H1 (cell line): Measurements from ENCODE around the gene NT5DC1. TPM values are rescaled to one million over a fixed set of nuclear protein-coding genes. Genes with fewer than 3 reads are reported as not detected.

Experiments used
- CTCF ChIA-PET: fragments of 300-600 bp; sonication (Branson Sonifier 250); formaldehyde crosslinking; loops from one replicate; lab custom pipeline; 2021; ENCODE audit not compliant: partially characterized antibody; lab: Charles Lee
- POLR2A ChIA-PET: fragments of 300-600 bp; sonication (Branson Sonifier 250); formaldehyde crosslinking; loops from one replicate; lab custom pipeline; 2021; ENCODE audit warnings: inconsistent platforms; ENCODE audit not compliant: partially characterized antibody; lab: Charles Lee
- DNase-seq, 2 experiments: peaks; one replicate each; pipeline versions ENCODE4 v3.0.0 to v3.0.0-alpha.2; 2010 to 2022; ENCODE audit warnings: low spot score in 2 of 2, low read depth in 1 of 2, mixed read lengths in 1 of 2
- FAIRE-seq: peaks from 2 replicates; lab custom pipeline; 2011; peaks lifted over from hg19 to GRCh38; lab: Jason Lieb, UNC
- H2AFZ ChIP-seq: 2 replicates; pipeline ENCODE4 v1.8.1; 2012; ENCODE audit warnings: low read length, inconsistent platforms
- H2AK5ac ChIP-seq: 2 replicates; pipeline ENCODE4 v1.6.1; 2013; ENCODE audit warnings: low read depth, low read length
- H2BK120ac ChIP-seq: replicated peaks from 2 replicates; pipeline ENCODE3; 2013; ENCODE audit warnings: low read depth, low read length, inconsistent platforms
- H2BK12ac ChIP-seq: 2 replicates; pipeline ENCODE4 v1.6.1; 2013; ENCODE audit warnings: low read depth, low read length
- H2BK15ac ChIP-seq: 2 replicates; pipeline ENCODE4 v1.6.1; 2013; ENCODE audit warnings: low read length
- H2BK20ac ChIP-seq: 2 replicates; pipeline ENCODE4 v1.6.1; 2013; ENCODE audit warnings: low read length
- H2BK5ac ChIP-seq: 2 replicates; pipeline ENCODE4 v1.6.1; 2013; ENCODE audit warnings: low read depth, low read length
- H3K14ac ChIP-seq: 2 replicates; pipeline ENCODE4 v1.6.1; 2013; ENCODE audit warnings: inconsistent platforms; ENCODE audit not compliant: insufficient read length
- H3K18ac ChIP-seq: 2 replicates; pipeline ENCODE4 v1.6.1; 2013; ENCODE audit warnings: low read length; ENCODE audit errors: extremely low read depth
- H3K23ac ChIP-seq: 2 replicates; pipeline ENCODE4 v1.6.1; 2013; ENCODE audit warnings: inconsistent platforms; ENCODE audit not compliant: insufficient read length
- H3K23me2 ChIP-seq: 2 replicates; pipeline ENCODE4 v1.6.1; 2013; ENCODE audit warnings: low read depth, low read length
- H3K27ac ChIP-seq: 2 replicates; pipeline ENCODE4 v1.6.1; 2011; ENCODE audit warnings: low read depth, low read length, inconsistent platforms
- H3K27me3 ChIP-seq, 4 experiments: replicated peaks in 1 of 4; 1 replicate in 1 of 4; 2 replicates in 3 of 4; pipeline versions ENCODE4 v1.6.1 to v1.8.1; 2011 to 2013; ENCODE audit warnings: low read length in 3 of 4, mild to moderate bottlenecking in 3 of 4, inconsistent platforms in 2 of 4, mixed read lengths in 2 of 4, moderate library complexity in 1 of 4; ENCODE audit not compliant: control insufficient read depth in 3 of 4, insufficient read depth in 3 of 4; ENCODE audit errors: extremely low read depth in 1 of 4
- H3K36me3 ChIP-seq, 4 experiments: 2 replicates each; pipeline versions ENCODE4 v1.6.1 to v1.8.1; 2011 to 2013; ENCODE audit warnings: mild to moderate bottlenecking in 4 of 4, low read length in 3 of 4, moderate library complexity in 2 of 4, control low read depth in 1 of 4, inconsistent platforms in 1 of 4; ENCODE audit not compliant: insufficient read depth in 4 of 4, control insufficient read depth in 2 of 4
- H3K4ac ChIP-seq: replicated peaks from 2 replicates; pipeline ENCODE3; 2013; ENCODE audit warnings: low read length, low read depth, mixed read lengths, inconsistent platforms; ENCODE audit not compliant: insufficient read length
- H3K4me1 ChIP-seq, 4 experiments: replicated peaks in 1 of 4; 1 replicate in 1 of 4; 2 replicates in 3 of 4; pipeline versions ENCODE4 v1.6.1 to v1.8.1; 2011 to 2013; ENCODE audit warnings: low read length in 3 of 4, inconsistent platforms in 2 of 4, mixed read lengths in 1 of 4; ENCODE audit not compliant: insufficient read depth in 4 of 4, control insufficient read depth in 3 of 4
- H3K4me2 ChIP-seq, 2 experiments: 2 replicates each; pipeline versions ENCODE4 v1.6.1 to v1.8.1; 2011 to 2013; ENCODE audit warnings: low read depth in 2 of 2, low read length in 2 of 2, control low read depth in 1 of 2, inconsistent platforms in 1 of 2, mild to moderate bottlenecking in 1 of 2; ENCODE audit not compliant: insufficient read depth in 1 of 2
- H3K4me3 ChIP-seq, 4 experiments: fragments of 200-600, 300-600 bp in 1 of 4; sonication (generic), shearing (Covaris generic), sonication (Bioruptor Twin) in 1 of 4; 2 replicates each; pipeline versions ENCODE4 v1.5.1 to v1.8.1; 2011 to 2016; ENCODE audit warnings: low read length in 4 of 4, low read depth in 3 of 4, control low read depth in 2 of 4, inconsistent platforms in 2 of 4, mild to moderate bottlenecking in 2 of 4, mixed read lengths in 1 of 4, moderate library complexity in 1 of 4; ENCODE audit not compliant: insufficient read depth in 2 of 4; ENCODE audit errors: extremely low read depth in 1 of 4
- H3K56ac ChIP-seq: replicated peaks from 2 replicates; pipeline ENCODE3; 2013; ENCODE audit warnings: low read depth, mild to moderate bottlenecking, mixed read lengths, low read length, inconsistent platforms; ENCODE audit not compliant: insufficient read length
- H3K79me1 ChIP-seq: 2 replicates; pipeline ENCODE4 v1.6.1; 2013; ENCODE audit warnings: low read depth, low read length, control low read depth
- H3K79me2 ChIP-seq, 2 experiments: 2 replicates each; pipeline versions ENCODE4 v1.6.1 to v1.8.1; 2012 to 2013; ENCODE audit warnings: low read length in 2 of 2, mild to moderate bottlenecking in 2 of 2, inconsistent platforms in 1 of 2; ENCODE audit not compliant: insufficient read depth in 2 of 2, control insufficient read depth in 1 of 2
- H3K9ac ChIP-seq, 4 experiments: replicated peaks in 1 of 4; 1 replicate in 1 of 4; 2 replicates in 3 of 4; pipeline versions ENCODE4 v1.6.1 to v1.8.1; 2011 to 2013; ENCODE audit warnings: low read depth in 3 of 4, low read length in 3 of 4, control low read depth in 2 of 4, mild to moderate bottlenecking in 2 of 4, moderate library complexity in 2 of 4, inconsistent platforms in 1 of 4; ENCODE audit errors: extremely low read depth in 1 of 4
- H3K9me3 ChIP-seq, 2 experiments: 2 replicates each; pipeline versions ENCODE4 v1.6.1 to v1.8.1; 2012 to 2013; ENCODE audit warnings: mild to moderate bottlenecking in 2 of 2, moderate library complexity in 2 of 2, control low read depth in 1 of 2, inconsistent platforms in 1 of 2, low read depth in 1 of 2, low read length in 1 of 2, mixed read lengths in 1 of 2; ENCODE audit not compliant: insufficient read depth in 2 of 2
- H4K20me1 ChIP-seq, 2 experiments: replicated peaks in 1 of 2; 2 replicates each; pipeline versions ENCODE3 to v1.8.1; 2011 to 2013; ENCODE audit warnings: inconsistent platforms in 2 of 2, low read length in 2 of 2, mild to moderate bottlenecking in 1 of 2; ENCODE audit not compliant: insufficient read depth in 2 of 2, control insufficient read depth in 1 of 2
- H4K5ac ChIP-seq: 2 replicates; pipeline ENCODE4 v1.6.1; 2013; ENCODE audit warnings: low read length, low read depth, mixed read lengths, inconsistent platforms; ENCODE audit not compliant: insufficient read length
- H4K8ac ChIP-seq: 2 replicates; pipeline ENCODE4 v1.8.0; 2013; ENCODE audit warnings: mild to moderate bottlenecking, moderate library complexity, low read length, inconsistent platforms; ENCODE audit not compliant: insufficient read depth; ENCODE audit errors: extremely low read depth
- H4K91ac ChIP-seq: replicated peaks from 2 replicates; pipeline ENCODE3; 2013; ENCODE audit warnings: low read length, mixed read lengths, inconsistent platforms; ENCODE audit not compliant: insufficient read length
- CHD2 ChIP-seq: IDR thresholded peaks from 2 replicates; pipeline ENCODE4 v1.6.1; 2012; ENCODE audit warnings: low read length, improper control_type of control experiment
- SRF ChIP-seq: IDR thresholded peaks from 2 replicates; pipeline ENCODE4 v1.6.1; 2011; ENCODE audit warnings: mild to moderate bottlenecking, low read depth, low read length, moderate library complexity
- WGBS, 2 experiments: shearing (Covaris generic) in 1 of 2; methylation state at CpG; one replicate each; pipeline versions ENCODE4 v1.1.6 to v1.1.7; 2013 to 2015; ENCODE audit warnings: low lambda C conversion rate in 2 of 2, mixed read lengths in 2 of 2, inconsistent platforms in 1 of 2, low coverage in 1 of 2, missing lambda C conversion rate in 1 of 2; ENCODE audit not compliant: insufficient replicate concordance in 2 of 2, insufficient coverage in 1 of 2, insufficient read length in 1 of 2; ENCODE audit errors: extremely low coverage in 1 of 2, missing lambda C conversion rate in 1 of 2; 5-methylcytosine and 5-hydroxymethylcytosine counted together
- polyA plus RNA-seq, 7 experiments: library from polyadenylated mRNA; depleted of rRNA in 3 of 7; stranded (reverse) in 5 of 7; unstranded in 2 of 7; fragments of >200 nt in 5 of 7; fragments of 200-250 nt in 2 of 7; gene quantifications; 1 replicate in 5 of 7; 2 replicates in 1 of 7; 4 replicates in 1 of 7; pipeline versions ENCODE4 v1.2.1 to v1.2.3, GENCODE V29; 2011 to 2013; ENCODE audit warnings: missing spikeins in 2 of 7, mixed read lengths in 2 of 7
- total RNA-seq: library from RNA; stranded (reverse); fragmentation: NEBNext Ultra II Directional; extraction: Animal tissue kit (Norgen Biotek cat#: 25700); gene quantifications from 2 replicates; pipeline ENCODE4 v1.2.1, GENCODE V29; 2021

The NT5DC1 gene
- total and polyA plus RNA-seq, 2 of the 8 experiments (the other 6 are each of a cell fraction or from before 2014, with no cell fraction given): 25.3 to 72.7 TPM

DNA sequence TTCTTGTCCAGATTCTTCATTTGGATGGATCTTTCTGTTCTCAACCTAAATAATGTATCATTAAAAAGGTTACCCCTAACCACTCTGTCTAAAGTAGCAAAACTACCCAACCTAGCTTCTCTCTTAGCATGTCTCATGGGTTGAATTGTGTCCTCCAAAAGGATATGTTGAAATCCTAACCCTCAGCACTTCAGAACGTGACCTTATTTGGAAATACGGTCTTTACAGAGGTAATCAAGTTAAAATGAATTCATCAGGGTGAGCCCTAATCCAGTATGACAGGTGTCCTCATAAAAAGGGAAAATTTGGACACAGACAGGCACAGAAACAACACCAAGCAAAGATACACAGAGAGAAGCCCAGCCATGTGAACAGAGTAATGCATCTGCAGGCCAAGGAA lies 33.9 kb upstream of the NT5DC1 start:
- DNase-seq (no peak), FAIRE-seq (no peak)
- no peaks in the 10 kb centered on the region for H3K4me1 ChIP-seq
- H2AFZ ChIP-seq: no peak overlapping the region
- H3K79me2 ChIP-seq: no peaks in the 10 kb centered on the region
- H3K27me3 ChIP-seq: no peaks in the 10 kb centered on the region
- H4K5ac ChIP-seq: no peak overlapping the region
- no peaks in the 10 kb centered on the region for H3K36me3 ChIP-seq
- no peak overlapping the region for H2BK5ac ChIP-seq
- H3K79me1 ChIP-seq: no peaks in the 10 kb centered on the region
- H4K91ac ChIP-seq: no peak overlapping the region
- H3K23me2 ChIP-seq: no peaks in the 10 kb centered on the region
- H3K4ac ChIP-seq: no peak overlapping the region
- H3K18ac ChIP-seq: no peak overlapping the region
- no peak overlapping the region for H2BK120ac ChIP-seq
- H3K9ac ChIP-seq: no peak overlapping the region
- H4K20me1 ChIP-seq: no peaks in the 10 kb centered on the region
- no peak overlapping the region for H2AK5ac ChIP-seq
- no peak for TF ChIP-seq CHD2
- 0 out of 2 replicates have a peak, but pooled peaks have one; percentile 16 for TF ChIP-seq SRF
- no peak overlapping the region for H3K4me2 ChIP-seq
- H3K56ac ChIP-seq: no peak overlapping the region
- H3K4me3 ChIP-seq: no peak overlapping the region
- no peak overlapping the region for H3K23ac ChIP-seq
- H3K9me3 ChIP-seq: no peaks in the 10 kb centered on the region
- no peak overlapping the region for H2BK20ac ChIP-seq
- H4K8ac ChIP-seq: no peak overlapping the region
- no peak overlapping the region for H2BK12ac ChIP-seq
- ChIA-PET CTCF (interaction anchor here (0.8 to 1.6 kb wide), 4 partner anchors 10 to 47 kb away, joined by 3 to 4 read pairs (median 4); no protein-coding TSS in a partner anchor), POLR2A (no interaction called here)
- 64% methylated on average over 2 of the region's 2 CpGs; no CpG with 5 or more reads in 1 of the 2 experiments for WGBS, 2 experiments
- H3K14ac ChIP-seq: no peak overlapping the region
- no peak overlapping the region for H3K27ac ChIP-seq
- H2BK15ac ChIP-seq: no peak overlapping the region
